DMS153 treated with DMSO at 0.1 percent for 48 hours (cell line): ENCODE data around the gene TDRD9.

Experiments
- DNase-seq: peaks from one replicate; lab custom pipeline; 2025; ENCODE audit not compliant: unreplicated experiment; lab: John Stamatoyannopoulos, UW

Gene TDRD9

DNA sequence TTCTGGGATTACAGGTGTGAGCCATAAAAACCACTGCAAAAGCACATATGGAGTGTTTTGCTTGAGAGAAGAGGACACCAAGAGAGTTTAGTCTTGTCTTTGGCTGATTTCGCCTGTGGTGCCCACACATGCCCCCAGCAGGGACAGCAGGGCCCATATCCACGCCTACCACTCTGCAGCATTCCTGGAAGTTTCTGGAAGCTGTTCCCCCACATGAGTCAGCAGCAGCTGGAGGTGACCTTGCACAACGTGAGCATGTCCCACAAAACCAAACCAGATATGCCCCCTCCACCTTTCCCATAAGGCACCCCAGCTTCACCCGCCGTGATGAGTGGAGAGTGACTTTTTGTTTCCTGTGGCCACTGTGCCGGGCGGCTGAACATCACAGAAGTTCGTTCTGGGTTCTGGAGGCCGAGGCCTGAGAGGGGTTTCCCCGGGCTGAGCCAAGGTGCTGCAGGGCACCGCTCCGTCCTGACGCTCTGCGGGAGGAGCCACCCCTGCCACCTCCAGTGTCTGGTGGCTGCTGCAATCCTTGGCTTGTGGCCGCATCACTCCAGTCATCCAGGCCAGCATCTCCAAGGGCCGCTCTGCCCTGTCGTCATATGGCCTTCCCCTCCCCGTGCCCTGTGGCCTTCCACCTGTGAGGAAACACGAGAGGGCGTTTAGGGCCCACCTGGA, 162.0 kb downstream of the TDRD9 start:
- no peak for DNase-seq

DNA sequence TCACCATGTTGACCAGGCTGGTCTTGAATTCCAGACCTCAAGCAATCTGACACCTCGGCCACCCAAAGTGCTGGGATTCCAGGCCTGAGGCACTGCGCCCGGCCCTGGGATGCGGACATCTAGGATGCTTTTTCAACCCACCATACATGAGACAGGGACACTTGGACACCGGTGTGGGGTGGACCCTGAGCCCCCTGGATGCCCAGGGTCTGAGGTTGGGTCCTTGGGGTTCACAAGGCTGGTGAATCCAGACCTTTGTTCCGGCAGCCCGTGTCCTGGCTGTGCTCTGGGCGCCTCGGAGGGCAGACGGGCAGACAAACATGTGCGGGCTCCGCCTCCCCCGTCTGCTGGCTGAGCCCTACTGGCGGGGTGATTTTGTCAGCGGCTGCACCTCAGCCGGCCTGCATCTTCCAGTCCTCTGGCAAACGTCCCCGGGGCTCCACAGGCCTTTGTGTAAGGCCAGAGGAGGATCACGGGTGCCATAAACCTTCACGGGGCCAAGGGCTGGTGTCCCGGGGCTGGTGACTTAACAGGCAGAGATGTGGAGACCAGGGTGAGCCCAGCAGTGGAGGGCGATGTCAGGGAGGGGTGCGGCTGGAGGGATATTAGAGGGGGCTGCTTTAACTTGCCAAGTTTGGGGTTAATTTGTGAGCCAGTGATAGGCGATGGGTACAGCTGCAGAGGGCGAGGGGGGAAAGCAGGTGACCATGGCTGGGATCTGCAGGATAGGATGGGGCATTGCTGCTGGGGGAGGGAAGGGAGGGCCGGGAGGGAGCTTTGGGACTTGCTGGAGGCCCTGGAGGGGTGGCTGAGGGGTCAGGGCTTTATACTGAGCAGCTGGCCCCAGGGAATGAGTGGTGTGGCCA, 163.0 kb downstream of the TDRD9 start:
- DNase-seq = no peak

DNA sequence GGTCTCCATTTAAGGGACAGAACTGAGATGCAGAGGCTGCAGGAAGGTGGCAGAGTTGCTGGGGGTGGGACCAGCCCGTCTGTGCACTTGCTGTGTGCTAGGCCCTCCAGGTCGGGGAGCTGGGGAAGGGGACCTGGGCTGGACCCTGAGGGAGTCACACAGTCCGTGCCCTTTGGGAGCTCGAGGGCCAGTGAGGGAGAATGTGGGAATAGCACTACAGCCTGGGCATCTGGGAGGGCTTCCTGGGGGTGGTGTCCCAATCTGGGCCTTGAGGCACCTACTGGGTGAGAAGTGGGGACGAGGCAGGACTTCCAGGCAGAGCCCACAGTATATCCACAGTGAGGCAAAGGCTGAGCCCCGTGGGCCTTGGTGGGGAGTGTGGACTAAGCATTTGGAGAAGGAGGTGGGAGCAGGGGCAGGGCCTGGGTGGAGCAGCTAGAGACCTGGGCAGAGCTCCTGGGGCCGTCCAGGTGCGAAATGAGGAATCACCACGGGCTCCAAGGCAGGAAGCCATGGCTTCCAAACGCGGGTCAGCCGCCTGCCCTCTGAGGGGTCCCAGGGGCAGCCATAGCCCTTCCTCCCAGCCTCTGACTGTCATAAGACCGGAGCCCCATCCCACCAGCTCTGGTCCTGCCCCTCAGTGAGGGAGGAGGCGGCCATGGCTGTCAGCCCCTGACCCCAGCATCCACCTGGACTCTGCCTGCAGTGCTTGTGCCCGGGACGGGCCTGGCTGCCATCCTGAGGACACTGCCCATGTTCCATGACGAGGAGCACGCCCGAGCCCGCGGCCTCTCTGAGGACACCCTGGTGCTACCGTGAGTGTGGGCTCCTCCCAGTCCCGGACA, 163.9 kb downstream of the TDRD9 start:
- DNase-seq = no peak

DNA sequence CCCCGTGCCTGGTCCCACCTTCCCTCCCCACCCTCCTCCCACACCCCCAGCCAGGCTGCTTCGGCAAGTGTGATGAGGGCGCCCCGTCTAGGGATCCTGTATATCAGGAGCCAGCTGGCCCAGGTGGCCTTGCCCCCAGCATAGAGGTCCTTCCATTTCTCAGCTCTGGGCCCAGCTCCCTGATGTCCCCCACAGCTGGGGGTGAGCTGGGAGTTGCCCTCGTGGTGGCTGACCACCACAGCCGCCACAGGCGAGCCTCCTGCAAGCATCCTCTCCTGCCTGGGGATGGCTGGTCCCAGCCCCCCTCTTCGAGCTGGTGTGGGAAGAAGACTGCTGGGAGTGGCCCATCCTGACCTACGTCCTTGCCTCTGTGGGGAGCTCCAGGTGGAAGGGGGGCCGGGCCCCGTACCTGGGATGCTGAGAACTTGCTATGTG, 164.7 kb downstream of the TDRD9 start:
- no peak for DNase-seq

DNA sequence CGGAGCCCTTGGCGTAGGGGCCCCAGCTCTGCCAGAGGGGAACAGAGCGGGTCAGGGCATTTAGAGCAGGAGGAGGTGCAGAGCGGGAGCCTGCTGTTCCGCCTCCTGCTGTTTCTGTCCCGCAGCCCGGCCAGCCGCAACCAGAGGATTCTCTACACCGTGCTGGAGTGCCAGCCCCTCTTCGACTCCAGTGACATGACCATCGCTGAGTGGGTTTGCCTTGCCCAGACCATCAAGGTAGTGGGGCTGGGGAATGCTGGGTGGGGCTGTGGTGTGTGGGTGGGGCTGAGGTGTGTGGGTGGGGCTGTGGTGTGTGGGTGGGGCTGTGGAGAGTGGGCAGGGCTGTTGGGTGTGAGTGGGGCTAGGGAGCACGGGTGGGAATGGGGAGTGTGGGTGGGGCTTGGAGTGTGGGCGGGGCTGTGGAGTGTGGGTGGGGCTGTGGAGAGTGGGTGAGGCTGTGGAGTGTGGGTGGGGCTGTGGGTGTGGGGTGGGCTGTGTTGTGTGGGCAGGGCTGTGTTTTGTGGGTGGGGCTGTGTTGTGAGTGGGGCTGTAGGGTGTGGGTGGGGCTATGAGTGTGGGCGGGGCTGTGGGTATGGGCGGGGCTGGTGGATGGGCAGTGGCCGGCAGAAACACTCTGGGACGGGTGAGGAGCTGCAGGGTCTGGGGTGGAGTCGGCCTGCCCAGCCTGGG, 165.3 kb downstream of the TDRD9 start:
- DNase-seq = no peak

DNA sequence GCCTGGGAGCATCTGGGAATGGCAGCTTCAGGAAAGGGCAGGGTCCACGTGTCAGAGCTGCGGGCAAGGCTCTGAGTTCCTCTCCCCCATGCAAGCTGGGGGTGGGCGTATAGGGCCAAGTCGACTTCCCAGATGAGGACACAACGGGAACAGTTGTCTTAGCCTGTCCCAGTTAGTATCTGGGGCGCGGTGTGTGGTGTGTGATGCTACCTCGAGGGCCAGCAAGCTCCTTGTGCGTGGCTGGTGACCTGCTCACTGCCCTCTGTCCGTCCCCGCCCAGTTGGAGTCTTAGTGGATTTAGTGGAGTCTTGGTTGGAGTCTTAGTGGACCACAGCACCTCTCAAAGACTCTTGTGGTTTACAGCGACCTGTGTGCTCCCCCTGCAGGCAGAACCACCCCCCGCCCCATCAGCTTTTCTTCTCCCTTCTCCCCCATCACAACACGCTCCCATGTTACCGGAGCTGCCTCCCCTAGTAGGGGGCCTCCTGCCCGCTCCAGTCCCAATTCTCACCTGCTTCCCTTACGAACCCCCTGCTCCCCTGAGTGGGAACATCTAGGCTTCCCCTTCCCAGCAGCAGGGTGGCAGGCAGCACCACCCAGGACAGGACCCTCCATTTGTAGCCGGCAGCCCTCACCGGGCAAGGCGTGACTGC, 165.9 kb downstream of the TDRD9 start:
- no peak for DNase-seq

DNA sequence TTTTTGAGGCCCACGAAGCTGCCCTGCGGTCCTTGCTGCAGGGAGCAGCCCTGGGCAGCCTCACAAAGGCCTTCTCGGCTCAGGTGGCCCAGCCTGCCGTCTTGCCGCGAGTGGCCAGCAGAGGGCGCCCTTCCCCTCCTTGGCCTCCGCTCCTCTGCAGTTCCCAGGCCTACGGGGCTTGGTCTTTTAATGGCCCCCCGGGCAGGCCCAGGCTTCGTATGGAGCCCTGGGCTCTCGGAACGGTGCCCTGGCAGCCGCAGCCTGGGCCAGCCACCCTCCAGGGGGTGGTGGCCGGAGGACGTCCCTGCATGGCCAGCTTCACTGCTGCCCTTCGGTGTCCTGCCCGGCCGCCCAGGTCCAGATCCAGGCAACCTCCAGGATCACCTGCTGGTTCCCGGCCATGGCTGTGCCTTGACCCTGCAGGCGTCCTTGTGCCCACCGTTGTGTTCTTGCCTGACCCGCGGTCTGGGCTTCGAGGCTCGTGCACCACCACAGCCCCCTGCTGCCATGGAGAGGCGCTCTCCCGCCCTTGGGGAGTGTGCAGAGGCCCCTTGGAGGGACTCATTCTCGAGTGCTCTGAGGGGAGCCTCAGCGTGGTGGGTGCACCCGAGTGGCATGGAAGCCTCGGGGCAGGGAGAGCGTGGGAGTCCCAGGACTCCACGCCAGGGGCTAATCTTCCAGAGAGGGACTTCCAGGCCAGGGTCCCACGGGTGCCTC, 166.6 kb downstream of the TDRD9 start:
- no peak for DNase-seq

DNA sequence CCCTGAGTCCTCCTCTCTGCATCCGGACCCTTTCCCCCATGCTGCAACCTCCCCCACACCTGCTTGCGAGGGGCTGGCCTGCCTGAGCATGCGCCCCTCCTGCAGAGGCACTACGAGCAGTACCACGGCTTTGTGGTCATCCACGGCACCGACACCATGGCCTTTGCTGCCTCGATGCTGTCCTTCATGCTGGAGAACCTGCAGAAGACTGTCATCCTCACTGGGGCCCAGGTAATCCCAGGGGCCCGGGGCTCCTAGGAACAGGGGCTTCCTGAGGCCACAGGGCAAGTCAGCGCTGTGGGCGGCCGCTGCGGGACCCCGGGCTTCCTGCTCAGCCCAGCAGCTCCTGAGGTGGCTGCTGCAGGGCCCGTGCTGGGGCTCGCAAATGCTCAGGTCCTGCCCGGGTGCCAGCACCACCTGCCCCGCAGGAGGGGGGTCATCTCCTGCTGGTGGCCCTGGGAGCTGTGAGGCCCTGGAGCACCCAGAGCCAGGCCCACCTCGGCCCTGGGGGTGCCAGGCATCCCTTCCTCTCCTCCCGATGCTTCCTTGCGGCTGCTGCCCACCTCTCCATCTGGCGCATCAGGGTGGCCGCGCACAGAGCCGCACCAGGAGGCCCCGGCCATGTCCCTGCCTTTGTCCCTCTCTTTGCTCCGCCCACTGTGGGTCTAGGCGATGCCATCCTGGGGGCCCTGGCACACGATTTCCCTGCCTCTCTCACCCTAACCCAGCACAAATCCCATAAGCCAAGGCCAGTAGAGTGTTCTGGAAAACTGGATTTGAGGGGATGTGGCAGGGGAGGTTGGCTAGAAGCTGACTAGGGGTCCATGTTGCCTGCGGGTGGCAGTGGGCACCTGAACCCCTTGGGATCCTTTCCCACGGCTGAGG, 167.4 kb downstream of the TDRD9 start:
- DNase-seq = no peak

DNA sequence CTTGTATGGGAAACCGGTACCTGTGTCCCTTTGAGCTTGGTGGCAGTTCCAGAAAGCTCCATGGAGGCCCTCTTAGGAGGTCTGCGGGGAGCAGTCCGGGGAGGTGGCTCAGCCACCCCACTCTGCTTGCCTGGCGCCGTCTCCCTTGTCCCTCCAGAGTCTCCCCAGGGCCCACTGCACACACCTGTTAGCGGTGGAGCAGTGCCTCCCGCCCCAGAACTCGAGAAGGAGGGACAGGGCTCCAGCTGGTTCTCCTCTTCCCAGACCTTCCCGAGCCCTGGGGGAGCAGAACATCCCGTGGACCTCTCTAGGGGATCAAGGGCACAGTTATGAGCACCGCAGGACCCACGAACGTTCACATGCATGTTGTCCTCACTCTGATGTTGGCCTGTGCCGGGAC, 168.1 kb downstream of the TDRD9 start:
- DNase-seq = no peak

DNA sequence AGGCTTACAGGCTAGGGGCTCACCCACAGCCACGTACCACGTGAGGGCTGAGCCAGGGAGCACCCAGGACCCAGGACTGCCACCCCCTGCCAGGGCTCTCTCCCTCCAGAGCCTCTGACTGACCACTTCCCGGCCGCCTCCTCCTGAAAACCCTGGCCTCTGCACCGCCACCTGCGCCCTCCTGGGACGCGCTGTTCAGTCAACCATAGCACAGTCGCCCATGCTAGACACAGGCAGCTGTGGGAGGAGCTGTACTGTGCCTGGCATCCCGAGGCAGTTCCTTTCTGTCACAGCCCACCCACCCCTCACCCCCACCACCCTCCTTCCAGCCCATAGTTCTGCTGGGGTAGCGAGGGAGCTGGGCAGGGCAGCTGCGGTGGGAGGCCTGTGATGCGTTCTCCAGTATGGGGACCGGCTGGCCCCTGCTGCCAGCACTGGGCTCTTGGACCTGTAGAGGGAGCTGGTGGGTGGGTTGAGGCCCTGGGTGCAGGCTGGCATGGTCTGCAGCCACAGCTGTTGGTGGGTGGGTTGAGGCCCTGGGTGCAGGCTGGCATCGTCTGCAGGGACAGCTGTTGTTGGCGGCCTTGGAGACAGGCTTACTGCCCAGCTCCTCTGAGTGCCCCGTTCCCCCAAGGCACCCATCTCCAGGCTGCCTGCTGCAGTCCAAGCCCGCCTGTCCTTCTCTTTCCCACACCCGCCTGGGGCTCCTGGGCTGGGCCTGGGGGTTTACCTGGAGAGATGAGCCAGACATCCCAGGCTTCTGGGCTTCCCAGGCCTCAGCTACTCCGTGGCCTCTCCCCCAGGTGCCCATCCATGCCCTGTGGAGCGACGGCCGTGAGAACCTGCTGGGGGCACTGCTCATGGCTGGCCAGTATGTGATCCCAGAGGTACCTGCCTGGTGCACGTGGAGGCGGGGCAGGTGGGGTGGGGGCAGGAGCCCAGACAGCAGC, 168.8 kb downstream of the TDRD9 start:
- DNase-seq = no peak

DNA sequence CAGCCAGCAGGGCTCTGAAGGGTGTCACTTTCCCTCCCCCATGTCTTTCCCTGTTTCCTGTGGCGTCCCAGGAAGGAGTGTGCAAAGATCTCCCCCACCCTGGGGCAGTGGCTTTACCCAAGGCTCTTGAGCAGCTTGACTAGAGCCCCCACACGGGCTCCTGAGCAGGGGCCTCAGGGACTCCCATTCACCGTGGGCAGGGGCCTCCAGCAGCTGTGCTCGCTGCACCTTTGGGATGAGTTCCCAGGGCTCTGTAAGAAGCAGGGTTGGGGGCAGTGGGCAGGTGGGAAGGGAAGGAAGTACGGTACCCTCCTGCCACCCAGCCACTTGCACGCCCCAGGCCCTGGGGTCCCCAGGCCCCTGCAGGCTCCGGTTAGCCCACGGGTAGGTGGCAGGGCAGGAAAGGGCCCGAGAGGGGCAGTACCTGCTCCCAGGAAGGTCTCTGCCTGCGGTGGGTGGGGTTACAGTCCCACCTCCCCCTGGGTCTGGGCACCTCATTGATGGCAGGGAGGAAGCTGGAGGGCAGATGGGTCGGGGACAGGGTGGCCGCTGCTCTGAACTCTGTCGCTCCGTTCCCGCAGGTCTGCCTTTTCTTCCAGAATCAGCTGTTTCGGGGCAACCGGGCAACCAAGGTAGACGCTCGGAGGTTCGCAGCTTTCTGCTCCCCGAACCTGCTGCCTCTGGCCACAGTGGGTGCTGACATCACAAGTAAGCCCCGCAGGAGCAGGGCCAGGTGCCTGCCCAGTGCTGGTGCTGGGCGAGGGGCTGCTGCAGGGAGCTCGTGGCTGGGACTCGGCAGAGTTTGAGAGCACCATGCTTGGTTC, 170.2 kb downstream of the TDRD9 start:
- DNase-seq = no peak

DNA sequence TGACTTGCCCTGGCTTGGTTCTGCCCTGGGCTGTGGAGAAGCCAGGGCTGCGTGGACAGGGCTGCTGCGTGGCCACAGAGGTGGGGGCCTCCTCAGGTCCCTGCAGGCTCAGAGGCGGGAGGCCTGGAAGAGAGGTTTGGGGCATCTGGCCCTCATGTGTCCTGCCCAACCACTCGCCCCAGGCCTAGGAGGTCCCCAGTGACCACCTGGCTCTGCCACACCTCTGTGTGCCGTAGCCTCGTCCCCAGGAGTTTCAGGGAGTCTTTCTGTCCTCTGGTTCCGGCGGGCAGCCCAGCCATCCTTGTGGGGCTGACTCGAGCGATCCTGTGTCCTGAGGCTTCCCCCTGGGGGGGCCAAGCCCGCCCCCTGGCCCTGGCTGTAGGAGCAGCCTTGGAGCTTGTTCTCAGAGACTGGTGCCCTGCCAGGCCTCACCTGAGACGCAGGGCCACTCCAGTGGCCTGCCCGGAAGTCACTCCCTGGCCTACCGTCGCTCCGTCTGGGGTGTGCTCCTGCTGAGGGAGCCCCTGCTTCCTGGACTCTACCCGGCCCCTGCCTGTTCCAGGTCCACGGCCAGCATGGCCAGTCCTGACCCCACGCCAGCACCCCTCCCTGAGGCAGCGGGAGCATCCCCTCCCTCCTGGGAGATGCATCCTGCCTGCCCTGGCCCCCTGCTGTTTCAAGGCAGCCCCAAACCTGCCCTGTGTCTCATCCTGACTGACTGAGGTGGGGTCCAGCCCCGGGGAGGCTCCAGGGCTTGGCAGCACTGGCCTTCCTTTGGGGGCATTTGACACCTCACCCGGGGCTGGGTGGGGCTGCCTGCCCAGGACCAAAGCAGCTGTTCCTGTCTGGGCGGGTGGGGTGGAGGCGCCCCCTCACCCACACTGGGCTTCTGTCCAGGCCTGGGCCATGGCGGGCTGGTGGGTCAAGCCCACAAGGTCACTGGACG, 171.1 kb downstream of the TDRD9 start:
- DNase-seq = no peak

DNA sequence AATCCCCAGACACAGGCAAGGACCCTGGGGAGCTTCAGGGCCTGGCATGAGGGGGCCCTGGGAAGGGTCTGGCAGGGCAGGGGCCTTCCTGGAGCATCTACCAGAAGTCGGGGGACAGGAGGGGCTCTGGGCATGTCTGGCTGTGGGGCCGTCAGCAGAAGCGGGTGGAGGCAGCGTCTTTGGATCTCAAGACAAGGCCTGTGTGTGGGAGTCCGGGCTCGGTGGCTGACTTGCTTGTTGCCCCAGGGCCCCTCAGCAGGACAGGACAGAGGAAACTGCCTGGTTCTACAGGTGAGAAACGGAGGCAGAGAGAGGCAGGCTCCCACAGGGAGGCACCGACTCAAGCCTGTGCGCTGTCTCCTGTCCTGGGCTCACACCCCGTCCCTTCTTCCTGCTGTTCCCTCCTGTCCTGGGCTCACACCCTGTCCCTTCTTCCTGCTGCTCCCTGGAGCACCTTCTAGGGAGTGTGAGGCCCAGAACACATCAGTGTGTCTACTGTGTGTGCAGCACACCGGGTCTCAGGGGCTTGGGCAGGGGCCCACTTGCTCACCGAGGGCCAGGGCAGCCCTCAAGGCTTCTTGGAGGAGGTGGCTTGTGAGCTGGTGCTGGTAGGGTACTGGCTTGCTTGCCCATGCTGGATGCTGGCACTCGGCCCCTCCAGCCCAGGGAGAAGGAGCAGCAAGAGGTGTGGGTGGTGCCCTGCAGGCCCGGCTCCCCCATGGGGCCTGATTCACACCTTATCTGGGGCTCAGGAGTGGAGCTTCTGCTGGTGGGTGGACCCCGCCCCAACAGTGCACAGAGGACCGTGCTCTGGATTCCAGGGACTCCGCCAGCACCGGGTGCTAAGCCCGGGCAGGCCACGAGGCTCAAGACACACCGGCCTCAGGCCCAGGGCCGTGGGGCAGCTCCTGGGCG, 172.2 kb downstream of the TDRD9 start:
- DNase-seq = no peak

DNA sequence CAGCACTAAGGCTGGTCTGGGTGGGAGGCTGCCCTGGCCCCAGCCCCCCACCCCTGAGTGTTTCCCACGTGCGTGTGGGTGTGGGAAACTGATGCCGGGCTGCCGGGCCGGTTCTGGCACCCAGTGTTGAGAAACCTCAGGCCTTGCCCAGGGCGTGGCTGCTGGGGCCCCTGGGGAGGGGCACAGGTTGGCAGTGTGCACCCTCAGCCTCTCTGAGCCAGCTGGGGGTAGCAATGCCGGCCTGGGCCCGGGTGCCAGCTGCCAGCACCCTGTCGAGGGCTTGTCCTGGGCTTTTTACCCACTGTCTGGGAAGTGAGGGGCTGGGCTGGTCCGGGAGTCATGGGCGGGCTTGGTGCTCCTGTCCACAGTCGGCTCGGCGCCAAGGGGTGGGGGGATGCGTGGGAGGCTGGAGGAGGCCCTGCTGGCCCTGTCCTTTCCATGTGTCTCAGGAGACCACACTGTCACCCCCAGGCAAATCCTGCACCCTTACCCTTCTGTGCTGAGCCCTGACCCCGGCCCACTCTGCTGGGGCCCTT, 172.9 kb downstream of the TDRD9 start:
- no peak for DNase-seq
